Spinal cord (tissue), 10 donors: Measurements from ENCODE around the gene NYAP2. TPM values are rescaled to one million over a fixed set of nuclear protein-coding genes. Genes with fewer than 3 reads are reported as not detected.

Experiments used
- DNase-seq, 6 donors: peaks; one replicate each; pipeline versions ENCODE4 v3.0.0 to v3.0.0-alpha.2; 2013 to 2015; ENCODE audit warnings: low spot score in 6 of 6, low read depth in 4 of 6
- H3K27ac ChIP-seq: one replicate; pipeline ENCODE4 v1.5.1; 2013; ENCODE audit warnings: low read depth, low read length, control low read depth
- H3K27me3 ChIP-seq: one replicate; pipeline ENCODE4 v1.6.1; 2013; ENCODE audit warnings: low read length; ENCODE audit not compliant: control insufficient read depth, insufficient read depth
- H3K36me3 ChIP-seq: one replicate; pipeline ENCODE4 v1.6.1; 2013; ENCODE audit warnings: low read length; ENCODE audit not compliant: control insufficient read depth, insufficient read depth
- H3K4me1 ChIP-seq: one replicate; pipeline ENCODE4 v1.6.1; 2013; ENCODE audit warnings: low read length; ENCODE audit not compliant: control insufficient read depth, insufficient read depth
- H3K4me3 ChIP-seq: one replicate; pipeline ENCODE4 v1.5.1; 2013; ENCODE audit warnings: low read depth, low read length, control low read depth
- H3K9me3 ChIP-seq: one replicate; pipeline ENCODE4 v1.6.1; 2013; ENCODE audit warnings: low read length; ENCODE audit not compliant: control insufficient read depth, insufficient read depth
- WGBS: methylation state at CpG from one replicate; pipeline ENCODE4 v1.1.5; 2013; ENCODE audit warnings: missing lambda C conversion rate; ENCODE audit not compliant: insufficient coverage; 5-methylcytosine and 5-hydroxymethylcytosine counted together
- polyA plus RNA-seq, 2 donors: library from polyadenylated mRNA; unstranded; fragments of 120-200 nt; gene quantifications; one replicate each; pipeline ENCODE4 v1.2.1, GENCODE V29; 2013; ENCODE audit not compliant: insufficient read length in 2 of 2
- total RNA-seq, 2 donors: library from RNA; depleted of rRNA in 1 of 2; stranded (reverse); fragments of 120-200 nt in 1 of 2; fragments of >200 nt in 1 of 2; gene quantifications; one replicate each; pipeline versions ENCODE4 v1.2.3 to v1.2.4, GENCODE V29; 2013 to 2014
- donor health status: healthy.

Gene NYAP2
- total and polyA plus RNA-seq, 4 donors, result 3.7 to 12.6 (median 7.2) TPM

DNA sequence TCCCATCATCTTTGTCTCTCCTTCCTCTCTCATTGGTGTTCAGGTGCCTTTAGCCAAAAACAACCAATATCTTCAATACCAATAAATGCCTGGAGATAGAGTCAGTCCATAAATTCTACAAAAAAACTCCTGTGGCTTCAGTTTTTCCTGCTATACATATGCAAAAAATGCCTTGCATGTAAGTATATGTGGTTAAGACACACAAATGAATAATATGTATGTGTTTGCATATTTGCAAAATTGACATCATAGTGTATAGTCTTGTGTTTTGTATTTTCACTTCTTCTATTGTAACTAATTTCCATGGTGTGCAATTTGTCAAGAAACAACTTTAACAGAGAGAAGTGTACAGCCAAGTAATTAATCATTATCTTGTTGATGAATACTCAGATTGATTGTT is 115.5 kb downstream of the NYAP2 start:
- H3K4me1 ChIP-seq, result no peaks in the 10 kb centered on the region
- no peak for DNase-seq
- H3K27ac ChIP-seq, result no peak overlapping the region
- H3K27me3 ChIP-seq, result no peaks in the 10 kb centered on the region
- H3K36me3 ChIP-seq, result no peaks in the 10 kb centered on the region
- H3K4me3 ChIP-seq, result no peak overlapping the region
- H3K9me3 ChIP-seq, result no peaks in the 10 kb centered on the region

DNA sequence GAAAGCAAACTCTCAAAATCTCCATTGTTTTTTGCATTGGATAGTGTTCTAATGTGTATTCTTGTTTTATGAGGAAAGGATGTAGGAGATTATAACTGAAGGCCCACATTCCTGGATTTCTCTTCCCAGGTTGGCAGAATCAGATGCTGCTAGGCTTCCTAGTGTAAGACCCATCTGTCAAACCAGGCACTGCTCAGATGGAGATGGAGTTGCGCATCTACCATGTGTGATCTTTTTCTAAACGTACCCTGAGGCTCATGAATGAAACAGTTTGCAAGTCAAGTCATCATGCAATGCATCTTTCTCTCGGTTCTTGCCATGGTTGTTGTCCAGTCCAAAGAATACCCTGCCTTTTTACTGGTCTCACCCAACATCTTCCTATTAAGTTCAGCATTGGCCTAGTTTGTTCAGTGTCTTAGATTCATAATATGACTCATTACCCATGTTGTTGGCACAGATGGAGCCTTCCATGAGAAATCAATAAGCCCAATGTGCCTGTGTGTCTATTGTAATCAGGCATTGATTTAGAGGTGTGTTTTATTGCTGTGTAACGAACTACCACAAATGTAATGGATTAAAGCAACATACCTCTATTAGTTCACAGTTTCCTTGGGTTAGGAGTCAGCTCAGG is 127.4 kb downstream of the NYAP2 start:
- Histone ChIP-seq H3K27me3 (no peaks in the 10 kb centered on the region), H3K9me3 (no peaks in the 10 kb centered on the region), H3K36me3 (peaks cover 2% of the 10 kb centered on the region), H3K4me3 (no peak overlapping the region), H3K27ac (no peak overlapping the region), H3K4me1 (no peaks in the 10 kb centered on the region)
- DNase-seq, result peak in 2 of 6 donors; percentile 11 to 70
- 75% methylated on average over 3 of the region's 4 CpGs for WGBS

DNA sequence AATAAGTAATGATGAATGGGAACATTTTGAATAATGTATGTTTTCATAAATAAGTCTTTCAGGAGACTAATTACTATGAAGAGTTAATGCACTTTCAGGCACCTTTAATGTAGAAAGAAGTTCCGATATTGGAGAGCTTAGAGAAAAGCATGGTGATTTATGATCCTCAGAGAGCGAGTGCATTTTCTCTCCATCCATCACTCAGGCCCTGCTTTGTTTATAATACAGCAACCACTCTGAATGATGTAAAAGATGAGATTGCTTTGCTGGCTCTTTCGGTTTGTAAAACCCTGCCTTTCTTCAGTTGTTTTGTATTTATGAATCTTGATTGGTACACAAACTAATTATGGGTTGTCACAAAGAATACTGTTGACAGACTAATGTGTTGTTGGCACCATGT is 132.0 kb downstream of the NYAP2 start:
- DNase-seq, result peak in 1 of 6 donors; percentile 50
- Histone ChIP-seq H3K27ac (no peak overlapping the region), H3K27me3 (no peaks in the 10 kb centered on the region), H3K4me3 (no peak overlapping the region), H3K4me1 (peaks cover 3% of the 10 kb centered on the region), H3K36me3 (peaks cover 2% of the 10 kb centered on the region), H3K9me3 (no peaks in the 10 kb centered on the region)
- WGBS, result no CpG with 5 or more reads among the region's 3 CpGs

DNA sequence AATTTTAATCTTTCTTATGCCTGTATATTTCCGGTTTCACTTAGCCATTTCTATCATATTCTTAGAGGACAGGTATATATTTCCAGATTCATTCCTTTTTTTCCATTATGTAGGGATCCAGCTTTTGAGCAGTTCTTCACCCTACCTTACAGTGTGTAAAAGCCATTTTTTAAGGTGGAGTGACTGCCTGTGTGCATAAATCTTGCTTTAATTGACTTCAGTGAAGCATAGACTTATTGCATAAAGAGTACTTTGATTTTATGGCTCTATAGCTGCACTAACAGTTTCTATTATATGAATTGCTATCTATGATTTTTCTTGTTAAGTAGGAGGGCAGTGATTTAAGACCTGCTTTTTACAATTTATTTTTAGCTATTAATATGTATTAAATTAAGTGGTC is 132.6 kb downstream of the NYAP2 start:
- peak in 1 of 6 donors; percentile 67 for DNase-seq
- no CpG with 5 or more reads among the region's 1 CpG for WGBS
- H3K27ac ChIP-seq, result no peak overlapping the region
- peaks cover 2% of the 10 kb centered on the region for H3K36me3 ChIP-seq
- H3K27me3 ChIP-seq, result no peaks in the 10 kb centered on the region
- peaks cover 3% of the 10 kb centered on the region for H3K4me1 ChIP-seq
- no peaks in the 10 kb centered on the region for H3K9me3 ChIP-seq
- no peak overlapping the region for H3K4me3 ChIP-seq

DNA sequence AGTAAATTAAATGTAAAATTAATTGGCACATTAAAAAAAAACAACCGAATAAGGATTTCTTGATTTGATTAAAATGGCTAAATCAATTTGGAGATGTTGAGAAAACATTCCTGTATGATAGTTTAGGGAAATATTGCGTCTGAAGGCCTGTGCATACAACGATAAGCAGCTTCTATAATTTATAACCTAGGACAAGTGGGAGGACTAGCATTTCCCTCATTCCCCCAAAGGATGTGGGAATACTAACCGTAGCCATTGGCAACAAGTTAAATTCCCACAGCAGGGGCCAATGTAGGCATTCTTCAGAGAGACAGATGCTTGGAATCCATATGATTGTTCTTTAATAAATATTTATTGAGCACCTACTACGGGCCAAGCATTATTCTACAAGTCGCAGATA is 134.5 kb downstream of the NYAP2 start:
- peak in 1 of 6 donors; percentile 53 for DNase-seq
- Histone ChIP-seq H3K27ac (no peak overlapping the region), H3K4me3 (no peak overlapping the region), H3K9me3 (no peaks in the 10 kb centered on the region), H3K27me3 (no peaks in the 10 kb centered on the region), H3K36me3 (peaks cover 2% of the 10 kb centered on the region), H3K4me1 (peaks cover 3% of the 10 kb centered on the region)
- WGBS, result no CpG with 5 or more reads among the region's 6 CpGs

DNA sequence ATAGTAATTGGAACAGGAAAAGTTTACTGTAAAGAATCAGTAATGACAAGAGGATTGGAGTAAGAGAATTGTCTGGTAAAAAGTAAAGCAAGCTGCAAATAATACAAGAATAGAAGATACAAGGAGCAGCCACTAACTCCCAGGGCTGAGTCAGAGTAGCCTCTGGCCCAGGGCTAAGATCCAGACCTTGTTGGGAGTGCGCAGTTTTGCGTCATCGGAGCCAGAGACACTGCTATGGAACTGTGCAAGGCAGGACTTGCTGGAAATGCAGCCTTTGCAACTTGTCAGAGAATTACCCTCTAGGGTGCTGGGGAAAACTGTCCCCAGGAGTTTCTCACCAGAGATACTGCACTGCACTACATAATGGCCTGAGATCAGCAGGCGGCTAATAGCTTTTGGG is 135.2 kb downstream of the NYAP2 start:
- no peak overlapping the region for H3K27ac ChIP-seq
- H3K27me3 ChIP-seq, result no peaks in the 10 kb centered on the region
- no peaks in the 10 kb centered on the region for H3K36me3 ChIP-seq
- no peaks in the 10 kb centered on the region for H3K9me3 ChIP-seq
- WGBS, result 80% methylated on average over 4 of the region's 4 CpGs
- peaks cover 3% of the 10 kb centered on the region for H3K4me1 ChIP-seq
- H3K4me3 ChIP-seq, result no peak overlapping the region
- DNase-seq, result peak in 1 of 6 donors; percentile 67

DNA sequence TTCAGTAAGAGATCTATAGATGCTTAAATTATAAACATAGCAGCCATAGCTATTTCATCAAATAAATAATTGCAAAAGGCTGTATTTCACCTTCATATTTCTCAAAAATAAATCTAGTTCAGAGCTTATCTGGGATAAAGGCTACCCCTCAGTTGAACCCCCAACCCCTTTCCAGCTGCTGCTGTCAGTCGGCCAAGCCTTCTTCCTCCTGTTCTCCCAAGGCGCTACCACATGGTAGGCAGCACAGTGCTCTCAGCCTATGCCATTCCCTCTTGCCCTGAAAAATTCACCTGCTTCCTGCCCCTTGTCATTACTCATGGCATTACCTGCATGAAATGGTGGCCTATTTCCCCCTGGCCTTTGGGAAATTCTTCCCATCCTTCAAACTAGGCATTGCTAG is 136.5 kb downstream of the NYAP2 start:
- H3K9me3 ChIP-seq, result no peaks in the 10 kb centered on the region
- no peak for DNase-seq
- H3K27ac ChIP-seq, result no peak overlapping the region
- 97% methylated on average over 2 of the region's 2 CpGs for WGBS
- no peaks in the 10 kb centered on the region for H3K36me3 ChIP-seq
- H3K4me3 ChIP-seq, result no peak overlapping the region
- H3K27me3 ChIP-seq, result no peaks in the 10 kb centered on the region
- H3K4me1 ChIP-seq, result peaks cover 3% of the 10 kb centered on the region

DNA sequence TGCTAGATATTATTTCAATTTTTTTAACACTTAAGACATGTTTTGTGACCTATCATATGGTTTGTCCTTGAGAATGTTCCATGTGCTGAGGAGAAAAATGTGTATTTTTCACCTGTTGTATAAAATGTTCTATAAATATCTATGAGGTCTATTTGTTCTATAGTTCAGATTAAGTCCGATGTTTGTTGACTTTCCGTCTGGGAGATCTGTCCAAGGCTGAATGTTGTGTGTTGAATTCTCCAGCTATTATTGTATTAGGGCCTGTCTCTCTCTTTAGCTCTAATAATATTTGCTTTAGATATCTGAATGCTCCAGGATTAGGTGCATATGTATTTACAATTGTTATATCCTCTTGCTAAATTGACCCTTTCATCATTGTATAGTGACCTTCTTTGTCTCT is 144.1 kb downstream of the NYAP2 start:
- no peaks in the 10 kb centered on the region for H3K36me3 ChIP-seq
- H3K4me1 ChIP-seq, result no peaks in the 10 kb centered on the region
- no peak for DNase-seq
- WGBS, result no CpG with 5 or more reads among the region's 2 CpGs
- H3K4me3 ChIP-seq, result no peak overlapping the region
- H3K27ac ChIP-seq, result no peak overlapping the region
- H3K27me3 ChIP-seq, result no peaks in the 10 kb centered on the region
- no peaks in the 10 kb centered on the region for H3K9me3 ChIP-seq

DNA sequence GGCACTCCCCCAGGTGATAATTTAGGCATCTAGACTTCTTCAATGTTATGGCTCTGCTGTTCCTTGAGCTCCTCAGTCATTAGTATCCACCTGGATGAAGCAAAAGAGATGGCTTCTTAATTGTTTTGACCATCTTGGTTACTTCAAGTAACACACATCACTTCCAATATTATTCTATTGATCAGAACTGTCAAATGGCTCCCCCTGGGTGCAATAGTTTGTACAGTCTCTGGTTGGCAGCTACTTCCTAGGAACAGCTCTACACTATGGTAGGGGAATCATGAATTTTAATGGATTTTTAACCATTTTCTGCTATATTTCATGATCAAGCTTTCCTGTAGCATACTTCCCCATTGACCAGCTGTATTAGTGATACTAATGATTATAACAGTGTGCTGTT is 157.0 kb downstream of the NYAP2 start:
- DNase-seq, result no peak
- Histone ChIP-seq H3K27me3 (no peaks in the 10 kb centered on the region), H3K9me3 (no peaks in the 10 kb centered on the region), H3K27ac (no peak overlapping the region), H3K36me3 (no peaks in the 10 kb centered on the region), H3K4me3 (no peak overlapping the region), H3K4me1 (no peaks in the 10 kb centered on the region)

DNA sequence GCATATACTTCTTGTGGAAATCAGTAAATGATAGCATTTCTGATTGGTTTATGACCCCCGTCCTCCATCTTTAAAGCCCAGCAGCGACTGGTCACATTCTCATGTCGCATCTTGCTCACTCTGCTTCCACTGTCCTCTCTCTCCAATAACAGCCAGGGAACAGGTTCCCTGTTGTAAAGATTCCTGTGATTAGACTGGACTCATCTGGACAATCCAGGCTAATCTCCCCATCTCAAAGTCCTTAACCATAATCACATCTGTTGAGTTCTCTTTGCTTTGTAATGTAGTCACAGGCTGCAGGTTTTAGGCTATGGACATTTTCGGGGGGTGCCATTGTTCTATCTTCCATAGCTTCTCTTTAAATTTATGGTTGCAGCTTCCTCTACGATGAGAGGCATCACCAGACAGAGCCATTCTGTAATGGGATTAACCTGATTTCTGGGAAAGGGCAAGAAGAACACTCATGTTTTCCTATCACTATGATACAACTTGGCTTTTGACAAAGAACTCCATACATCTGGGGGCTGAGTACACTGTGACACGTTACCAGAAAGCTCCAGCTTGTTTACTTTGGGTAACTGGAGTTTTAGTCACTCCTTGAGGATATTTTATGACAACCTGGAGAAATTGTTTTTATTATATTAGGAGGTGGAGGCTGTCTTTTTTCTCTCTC is 159.0 kb downstream of the NYAP2 start:
- Histone ChIP-seq H3K4me1 (no peaks in the 10 kb centered on the region), H3K27me3 (no peaks in the 10 kb centered on the region), H3K9me3 (no peaks in the 10 kb centered on the region), H3K27ac (no peak overlapping the region), H3K4me3 (no peak overlapping the region), H3K36me3 (no peaks in the 10 kb centered on the region)
- DNase-seq, result no peak
- 100% methylated on average over 3 of the region's 6 CpGs for WGBS
